Motor neuron (in vitro differentiated cells): ENCODE data around the gene ARRB1. TPM values are rescaled to one million over a fixed set of nuclear protein-coding genes. Genes with fewer than 3 reads are reported as not detected.

Experiments used
- ATAC-seq, 8 experiments: fragments of 200-7000 bp; cut with Tn5 transposase; replicated peaks in 6 of 8; 2 replicates each; pipeline ENCODE4 v1.8.0; 2021; ENCODE audit warnings: mild to moderate bottlenecking in 8 of 8, moderate library complexity in 8 of 8
- H3K27ac ChIP-seq, 2 donors: fragments of 250-450 bp; sonication (Bioruptor Pico); 2 replicates each; pipeline ENCODE4 v1.9.0; 2021; ENCODE audit warnings: antibody characterized with exemption in 2 of 2, mild to moderate bottlenecking in 2 of 2, moderate library complexity in 1 of 2
- H3K4me1 ChIP-seq, 2 donors: fragments of 250-450 bp; sonication (Bioruptor Pico); replicated peaks in 1 of 2; 2 replicates each; pipeline ENCODE4 v1.6.1; 2021; ENCODE audit warnings: antibody characterized with exemption in 2 of 2, mild to moderate bottlenecking in 2 of 2, moderate library complexity in 1 of 2
- H3K4me3 ChIP-seq, 5 donors: fragments of 250-450 bp; sonication (Bioruptor Pico); 2 replicates each; pipeline ENCODE4 v1.9.0; 2021; ENCODE audit warnings: antibody characterized with exemption in 5 of 5, mild to moderate bottlenecking in 5 of 5, moderate library complexity in 4 of 5
- WGBS, 10 experiments: fragments of 450-650 bp; shearing (Covaris generic); methylation state at CpG; one replicate each; pipeline ENCODE4 v1.0.0; 2022; 5-methylcytosine and 5-hydroxymethylcytosine counted together
- in situ Hi-C, 9 experiments: fragments of 400-800 bp; cut with MboI; loops; one replicate each; pipeline ENCODE4 v1.15.0; 2021; ENCODE audit warnings: low sequenced_read_pairs in 9 of 9, low pct_unique_long_range_greater_than_20kb in 2 of 9; ENCODE audit not compliant: unreplicated experiment in 9 of 9
- total RNA-seq, 8 experiments: library from RNA; unstranded; fragments of 300-600 nt; gene quantifications; 2 replicates each; pipeline versions ENCODE4 v1.2.3 to v1.2.4, GENCODE V29; 2022

ARRB1 gene
- total RNA-seq, 8 experiments from 2014 or later: 5.6 to 20.3 (median 14.0) TPM

- no peak overlapping the region for H3K27ac ChIP-seq
- 48 to 100% (median 60%) methylated on average over 1 to 4 of the region's 5 CpGs; no CpG with 5 or more reads in 5 of the 10 experiments for WGBS, 10 experiments
- in situ Hi-C loops: no loop called here
- no peaks in the 10 kb centered on the region for H3K4me1 ChIP-seq
- no peak overlapping the region for H3K4me3 ChIP-seq
- peak in 2 of 8 experiments; percentile 43 to 53 for ATAC-seq
Measured at GRCh38 chr11:75223954-75224643, 127.4 kb downstream of the ARRB1 start.

GRCh38 chr11:75219869-75220268 lies 131.6 kb downstream of the ARRB1 start:
- Histone ChIP-seq H3K4me1 (no peaks in the 10 kb centered on the region), H3K4me3 (no peak overlapping the region), H3K27ac (no peak overlapping the region)
- in situ Hi-C loops: no loop called here
- ATAC-seq: no peak
- 0 to 100% (median 33%) methylated on average over 1 to 2 of the region's 2 CpGs; no CpG with 5 or more reads in 1 of the 10 experiments for WGBS, 10 experiments

GRCh38 chr11:75214843-75215242 lies 136.6 kb downstream of the ARRB1 start:
- Histone ChIP-seq H3K4me3 (no peak overlapping the region), H3K27ac (no peak overlapping the region), H3K4me1 (no peaks in the 10 kb centered on the region)
- in situ Hi-C loops: no loop called here
- no peak for ATAC-seq

- ATAC-seq: peak; percentile 77 to 100 (median 90)
- in situ Hi-C loops: no loop called here
- no peak overlapping the region for H3K4me3 ChIP-seq
- no peak overlapping the region for H3K27ac ChIP-seq
- WGBS, 10 experiments: 0 to 67% (median 0%) methylated on average over 1 to 8 of the region's 8 CpGs; no CpG with 5 or more reads in 4 of the 10 experiments
- H3K4me1 ChIP-seq: no peaks in the 10 kb centered on the region
Measured at GRCh38 chr11:75214411-75214821, 137.0 kb downstream of the ARRB1 start.

Other genes with a start within 250 kb of the ARRB1 start
- gene SLCO2B1, start 200.6 kb downstream of the ARRB1 start, total RNA-seq: 1 to 10 TPM in 2 of 8 experiments, under 1 TPM in 6; 0.16 to 8.9 (median 0.59) TPM
- gene TPBGL, start 110.9 kb downstream of the ARRB1 start, total RNA-seq: under 1 TPM; 0.17 to 0.81 (median 0.30) TPM
- 1,000 to 10,000 TPM; 1,093 to 3,288 (median 2,247) TPM for gene RPS3, start 47.9 kb upstream of the ARRB1 start, total RNA-seq
- 10 to 100 TPM in 2 of 8 experiments, 1 to 10 TPM in 5, under 1 TPM in 1; 0.56 to 16.9 (median 6.3) TPM for gene KLHL35, start 81.5 kb upstream of the ARRB1 start, total RNA-seq
- 10 to 100 TPM in 6 of 8 experiments, 1 to 10 TPM in 2; 3.2 to 28.2 (median 16.1) TPM for gene GDPD5, start 174.3 kb upstream of the ARRB1 start, total RNA-seq
- gene SERPINH1, start 210.6 kb upstream of the ARRB1 start, total RNA-seq: 100 to 1,000 TPM in 4 of 8 experiments, 10 to 100 TPM in 4; 43.0 to 458 (median 107) TPM